B cell (primary cell): ENCODE measurements around the gene ISOC2.

ENCODE experiments used
- EZH2 ChIP-seq: IDR thresholded peaks from 2 replicates; pipeline ENCODE4 v1.6.1; 2012; ENCODE audit warnings: borderline replicate concordance, low read depth, mild to moderate bottlenecking, moderate library complexity, low read length; ENCODE audit not compliant: insufficient read depth, poor library complexity, severe bottlenecking
- TF ChIP-seq, protein P1 (sequence below): fragments of 200-600 bp; IDR thresholded peaks from one replicate; pipeline ENCODE4 v1.8.0; 2022; ENCODE audit warnings: antibody characterized with exemption, mild to moderate bottlenecking

DNA sequence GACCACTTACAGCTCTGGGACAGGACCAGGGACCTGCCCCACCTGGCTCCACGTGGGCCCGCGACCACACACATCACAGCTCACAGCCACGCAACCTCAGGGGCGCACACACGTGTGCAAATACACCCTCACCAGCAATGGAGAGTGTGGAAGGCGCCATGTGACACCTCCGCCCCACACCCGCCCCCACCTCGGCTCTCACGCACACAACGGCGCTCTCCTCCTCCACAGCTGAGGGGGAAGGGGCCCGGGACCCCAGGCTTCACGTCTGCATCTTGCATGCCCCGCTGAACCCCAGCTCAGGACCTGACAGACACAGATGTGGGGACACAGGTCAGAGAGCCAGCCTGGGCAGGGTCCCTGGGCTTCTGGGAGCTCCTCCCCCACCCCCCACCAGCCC lies 12.0 kb downstream of the ISOC2 start:
- TF ChIP-seq, protein P1, sequence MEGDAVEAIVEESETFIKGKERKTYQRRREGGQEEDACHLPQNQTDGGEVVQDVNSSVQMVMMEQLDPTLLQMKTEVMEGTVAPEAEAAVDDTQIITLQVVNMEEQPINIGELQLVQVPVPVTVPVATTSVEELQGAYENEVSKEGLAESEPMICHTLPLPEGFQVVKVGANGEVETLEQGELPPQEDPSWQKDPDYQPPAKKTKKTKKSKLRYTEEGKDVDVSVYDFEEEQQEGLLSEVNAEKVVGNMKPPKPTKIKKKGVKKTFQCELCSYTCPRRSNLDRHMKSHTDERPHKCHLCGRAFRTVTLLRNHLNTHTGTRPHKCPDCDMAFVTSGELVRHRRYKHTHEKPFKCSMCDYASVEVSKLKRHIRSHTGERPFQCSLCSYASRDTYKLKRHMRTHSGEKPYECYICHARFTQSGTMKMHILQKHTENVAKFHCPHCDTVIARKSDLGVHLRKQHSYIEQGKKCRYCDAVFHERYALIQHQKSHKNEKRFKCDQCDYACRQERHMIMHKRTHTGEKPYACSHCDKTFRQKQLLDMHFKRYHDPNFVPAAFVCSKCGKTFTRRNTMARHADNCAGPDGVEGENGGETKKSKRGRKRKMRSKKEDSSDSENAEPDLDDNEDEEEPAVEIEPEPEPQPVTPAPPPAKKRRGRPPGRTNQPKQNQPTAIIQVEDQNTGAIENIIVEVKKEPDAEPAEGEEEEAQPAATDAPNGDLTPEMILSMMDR, result no peak
- TF ChIP-seq EZH2, result no peak
